ENCODE measurements around the gene ZNF205. TPM values are rescaled to one million over a fixed set of nuclear protein-coding genes. Genes with fewer than 3 reads are reported as not detected.

The ZNF205 gene
- total and polyA plus RNA-seq, 10 of the 15 experiments (the other 5 are each of a cell fraction or from before 2014, with no cell fraction given), result 0.26 to 1.5 (median 0.78) TPM; not detected in 2

GRCh38 chr16:3088925-3089716 is 23.3 kb upstream of the ZNF205 start:
- WGBS (ENCODE audit: insufficient coverage, insufficient replicate concordance, low lambda C conversion rate, missing lambda C conversion rate), result 82% methylated on average over 71 of the region's 71 CpGs
- H3K4me3 ChIP-seq, result no peak overlapping the region
- no peak overlapping the region for H3K9ac ChIP-seq (ENCODE audit: control insufficient read depth, insufficient read depth, low read length)
- CTCF ChIA-PET, result interaction anchor here (1.1 to 21.2 kb wide), 3 partner anchors 14 to 40 kb away, joined by 3 to 396 read pairs (median 5); no protein-coding TSS in a partner anchor
- H2AFZ ChIP-seq (ENCODE audit: control insufficient read depth, low read depth, low read length), result no peak overlapping the region
- no peaks in the 10 kb centered on the region for H3K79me2 ChIP-seq (ENCODE audit: control insufficient read depth, insufficient read depth, low read length)
- POLR2A ChIA-PET, result interaction anchor here (1.4 kb wide), 1 partner anchor 9 kb away, joined by 3 read pairs; no protein-coding TSS in a partner anchor
- DNase-seq (ENCODE audit: low read depth, low spot score) (no peak), FAIRE-seq (no peak), ATAC-seq (no peak)
- no peaks in the 10 kb centered on the region for H3K36me3 ChIP-seq (ENCODE audit: control insufficient read depth in 2 of 2, insufficient read depth in 2 of 2, low read length in 1 of 2)
- H3K9me3 ChIP-seq (replicated peaks; ENCODE audit: control insufficient read depth, insufficient read depth, low read length), result no peaks in the 10 kb centered on the region
- BruUV-seq (replicated peaks), result no TSS peak
- intact Hi-C loops (cut with micrococcal nuclease; ENCODE audit: unreplicated experiment), result no loop called here
- SMC1A ChIA-PET (ENCODE audit: uncharacterized antibody, unreplicated experiment), result interaction anchor here (0.5 kb wide), 1 partner anchor 18 kb away, joined by 3 read pairs; no protein-coding TSS in a partner anchor
- RAD21 ChIA-PET (ENCODE audit: unreplicated experiment), result interaction anchor here (0.5 kb wide), 1 partner anchor 349 kb away, joined by 3 read pairs; no protein-coding TSS in a partner anchor
- H3K4me1 ChIP-seq (ENCODE audit: control insufficient read depth, insufficient read depth, low read length), result no peaks in the 10 kb centered on the region
- in situ Hi-C loops (cut with MboI), result no loop called here
- H3K27ac ChIP-seq (ENCODE audit: control insufficient read depth, insufficient read depth), result no peak overlapping the region
- no peaks in the 10 kb centered on the region for H4K20me1 ChIP-seq (ENCODE audit: control insufficient read depth, insufficient read depth)
- H3K27me3 ChIP-seq (replicated peaks in 1 of 2; ENCODE audit: control insufficient read depth in 2 of 2, insufficient read depth in 2 of 2, low read length in 1 of 2), result no peaks in the 10 kb centered on the region
- TF ChIP-seq TARDBP (IDR thresholded peaks at IDR 0.05; ENCODE audit: borderline replicate concordance) (no peak), FOS (IDR thresholded peaks at IDR 0.05; ENCODE audit: borderline replicate concordance, extremely low read depth, insufficient read length) (no peak), MYB (IDR thresholded peaks at IDR 0.05; ENCODE audit: borderline replicate concordance, low read depth, low read length) (no peak), WRNIP1 (IDR thresholded peaks at IDR 0.05; ENCODE audit: borderline replicate concordance, low read depth, low read length) (no peak), MEF2A (IDR thresholded peaks at IDR 0.05; ENCODE audit: insufficient read depth, low read depth, low read length) (no peak), ESRRA (IDR thresholded peaks at IDR 0.05; ENCODE audit: low read length) (no peak), POU2F2 (IDR thresholded peaks at IDR 0.05; ENCODE audit: borderline replicate concordance, low read depth, low read length) (no peak), E2F8 (IDR thresholded peaks at IDR 0.05; ENCODE audit: low read depth, partially characterized antibody) (no peak), ZNF687 (IDR thresholded peaks at IDR 0.05) (no peak), CBX3 (IDR thresholded peaks at IDR 0.05; ENCODE audit: borderline replicate concordance, low read depth) (no peak), ZZZ3 (IDR thresholded peaks at IDR 0.05; ENCODE audit: control insufficient read depth, insufficient read length, low read depth) (no peak)
- TF ChIP-seq, protein P1, sequence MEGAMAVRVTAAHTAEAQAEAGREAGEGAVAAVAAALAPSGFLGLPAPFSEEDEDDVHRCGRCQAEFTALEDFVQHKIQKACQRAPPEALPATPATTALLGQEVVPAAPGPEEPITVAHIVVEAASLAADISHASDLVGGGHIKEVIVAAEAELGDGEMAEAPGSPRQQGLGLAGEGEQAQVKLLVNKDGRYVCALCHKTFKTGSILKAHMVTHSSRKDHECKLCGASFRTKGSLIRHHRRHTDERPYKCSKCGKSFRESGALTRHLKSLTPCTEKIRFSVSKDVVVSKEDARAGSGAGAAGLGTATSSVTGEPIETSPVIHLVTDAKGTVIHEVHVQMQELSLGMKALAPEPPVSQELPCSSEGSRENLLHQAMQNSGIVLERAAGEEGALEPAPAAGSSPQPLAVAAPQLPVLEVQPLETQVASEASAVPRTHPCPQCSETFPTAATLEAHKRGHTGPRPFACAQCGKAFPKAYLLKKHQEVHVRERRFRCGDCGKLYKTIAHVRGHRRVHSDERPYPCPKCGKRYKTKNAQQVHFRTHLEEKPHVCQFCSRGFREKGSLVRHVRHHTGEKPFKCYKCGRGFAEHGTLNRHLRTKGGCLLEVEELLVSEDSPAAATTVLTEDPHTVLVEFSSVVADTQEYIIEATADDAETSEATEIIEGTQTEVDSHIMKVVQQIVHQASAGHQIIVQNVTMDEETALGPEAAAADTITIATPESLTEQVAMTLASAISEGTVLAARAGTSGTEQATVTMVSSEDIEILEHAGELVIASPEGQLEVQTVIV (IDR thresholded peaks at IDR 0.05; ENCODE audit: borderline replicate concordance, partially characterized antibody), result no peak
- no peak overlapping the region for H3K4me2 ChIP-seq (ENCODE audit: control insufficient read depth, insufficient read depth)

All from GM12878 (cell line).